Fibroblast of lung (primary cell): ENCODE measurements around the gene UPF1. TPM values are rescaled to one million over a fixed set of nuclear protein-coding genes. Genes with fewer than 3 reads are reported as not detected.
"Not testable (repeated sequence)": the region's sequence is repeated elsewhere in the genome, so short reads cannot be mapped to it uniquely, and the experiment has no call there.

ENCODE experiments used
- DNase-seq, 2 donors: peaks; one replicate each; pipeline versions ENCODE4 v3.0.0 to v3.0.0-alpha.2; 2010; ENCODE audit warnings: low read depth in 2 of 2
- H2AFZ ChIP-seq: 2 replicates; pipeline ENCODE4 v1.5.1; 2012; ENCODE audit warnings: low read length, control low read depth, inconsistent platforms
- H3K27ac ChIP-seq: 2 replicates; pipeline ENCODE4 v1.5.1; 2011; ENCODE audit warnings: low read length, control low read depth; ENCODE audit not compliant: insufficient read depth
- H3K27me3 ChIP-seq: 2 replicates; pipeline ENCODE4 v1.5.1; 2011; ENCODE audit warnings: mild to moderate bottlenecking, low read length; ENCODE audit not compliant: control insufficient read depth, insufficient read depth
- H3K36me3 ChIP-seq: 2 replicates; pipeline ENCODE4 v1.5.1; 2011; ENCODE audit warnings: low read length; ENCODE audit not compliant: control insufficient read depth, insufficient read depth
- H3K4me1 ChIP-seq: 2 replicates; pipeline ENCODE4 v1.5.1; 2011; ENCODE audit warnings: low read length; ENCODE audit not compliant: control insufficient read depth, insufficient read depth; ENCODE audit errors: extremely low read depth
- H3K4me2 ChIP-seq: 2 replicates; pipeline ENCODE4 v1.5.1; 2011; ENCODE audit warnings: low read length, control low read depth; ENCODE audit not compliant: insufficient read depth; ENCODE audit errors: extremely low read depth
- H3K4me3 ChIP-seq, 4 experiments: fragments of 200-600 bp in 1 of 4; sonication (generic) in 1 of 4; replicated peaks in 1 of 4; 2 replicates each; pipeline ENCODE4 v1.5.1; 2011 to 2016; ENCODE audit warnings: low read length in 4 of 4, low read depth in 3 of 4, mild to moderate bottlenecking in 3 of 4, control low read depth in 2 of 4, inconsistent platforms in 1 of 4, mixed read lengths in 1 of 4; ENCODE audit not compliant: insufficient read depth in 1 of 4; ENCODE audit errors: control extremely low read depth in 1 of 4
- H3K79me2 ChIP-seq: 2 replicates; pipeline ENCODE4 v1.5.1; 2012; ENCODE audit warnings: mild to moderate bottlenecking, low read length, inconsistent platforms; ENCODE audit not compliant: control insufficient read depth, insufficient read depth
- H3K9ac ChIP-seq: 2 replicates; pipeline ENCODE4 v1.5.1; 2011; ENCODE audit warnings: mild to moderate bottlenecking, low read length, control low read depth; ENCODE audit not compliant: insufficient read depth
- H3K9me3 ChIP-seq: 2 replicates; pipeline ENCODE4 v1.5.1; 2012; ENCODE audit warnings: low read depth, low read length; ENCODE audit not compliant: control insufficient read depth, insufficient read depth
- H4K20me1 ChIP-seq: 2 replicates; pipeline ENCODE4 v1.5.1; 2011; ENCODE audit warnings: low read length; ENCODE audit not compliant: control insufficient read depth, insufficient read depth; ENCODE audit errors: extremely low read depth
- CTCF ChIP-seq, 2 donors: IDR thresholded peaks in 1 of 2; conservative IDR thresholded peaks in 1 of 2; 1 replicate in 1 of 2; 2 replicates in 1 of 2; pipeline ENCODE4 v1.5.1; 2011 to 2012; ENCODE audit warnings: low read length in 2 of 2, control low read depth in 1 of 2, inconsistent platforms in 1 of 2, low read depth in 1 of 2, mild to moderate bottlenecking in 1 of 2
- EZH2 ChIP-seq: IDR thresholded peaks from 2 replicates; pipeline ENCODE4 v1.5.1; 2012; ENCODE audit warnings: low read length, control low read depth, mild to moderate bottlenecking; ENCODE audit errors: missing control alignments
- polyA plus RNA-seq, 2 donors: library from polyadenylated mRNA; depleted of rRNA in 1 of 2; stranded (reverse) in 1 of 2; unstranded in 1 of 2; fragments of >200 nt; gene quantifications; 2 replicates each; pipeline ENCODE4 v1.2.1, GENCODE V29; 2011 to 2012; ENCODE audit warnings: missing spikeins in 1 of 2
- total RNA-seq: library from RNA; depleted of rRNA; stranded (reverse); fragments of >200 nt; gene quantifications from 2 replicates; pipeline ENCODE4 v1.2.1, GENCODE V29; 2014

Gene UPF1
- total and polyA plus RNA-seq, 2 donors (not counting 1 experiment from before 2014, with no cell fraction given), result 20.5 to 57.1 TPM

GRCh38 chr19:18809149-18809868 lies 22.4 kb upstream of the UPF1 start:
- no peak for TF ChIP-seq EZH2
- TF ChIP-seq CTCF (conservative IDR thresholded peaks at IDR 0.05 in 1 of 2, IDR thresholded peaks at IDR 0.05 in 1 of 2; ENCODE audit: low read depth in 1 of 2, low read length in 2 of 2), result no peak
- Histone ChIP-seq H4K20me1 (no peaks in the 10 kb centered on the region), H3K9me3 (no peaks in the 10 kb centered on the region), H3K4me3 (no peak overlapping the region), H3K79me2 (no peaks in the 10 kb centered on the region), H3K4me2 (peak overlapping the region; percentile 51), H3K9ac (no peak overlapping the region), H3K4me1 (no peaks in the 10 kb centered on the region), H3K27ac (no peak overlapping the region), H3K27me3 (peaks cover 7% of the 10 kb centered on the region), H2AFZ (peak overlapping the region; percentile 1), H3K36me3 (no peaks in the 10 kb centered on the region)
- DNase-seq, result peak; percentile 59 to 91

- H3K27me3 ChIP-seq, H3K79me2 ChIP-seq, H2AFZ ChIP-seq, H4K20me1 ChIP-seq, H3K4me2 ChIP-seq, H3K9ac ChIP-seq, DNase-seq, H3K4me3 ChIP-seq, H3K9me3 ChIP-seq, H3K36me3 ChIP-seq, H3K4me1 ChIP-seq, H3K27ac ChIP-seq: not testable (repeated sequence)
Observed at GRCh38 chr19:18811638-18812037, 20.1 kb upstream of the UPF1 start.

- Histone ChIP-seq H2AFZ (no peak overlapping the region), H3K36me3 (no peaks in the 10 kb centered on the region), H3K4me3 (no peak overlapping the region), H3K27me3 (peaks cover 7% of the 10 kb centered on the region), H3K4me2 (no peak overlapping the region), H4K20me1 (no peaks in the 10 kb centered on the region), H3K9ac (no peak overlapping the region), H3K9me3 (no peaks in the 10 kb centered on the region), H3K27ac (no peak overlapping the region), H3K4me1 (no peaks in the 10 kb centered on the region), H3K79me2 (no peaks in the 10 kb centered on the region)
- TF ChIP-seq EZH2 (no peak), CTCF (conservative IDR thresholded peaks at IDR 0.05 in 1 of 2, IDR thresholded peaks at IDR 0.05 in 1 of 2; ENCODE audit: low read depth in 1 of 2, low read length in 2 of 2) (peak; percentile 9 to 18)
- peak in 1 of 2 donors; percentile 33 for DNase-seq
Observed at GRCh38 chr19:18814063-18814462, 17.7 kb upstream of the UPF1 start.
